K562 (cell line): ENCODE results near the gene FNBP1. TPM values are rescaled to one million over a fixed set of nuclear protein-coding genes. Genes with fewer than 3 reads are reported as not detected.
A peak's percentile ranks its signal among the peaks of the same experiment; 100 is the strongest.

Experiments used
- BACH1 ChIP-seq: fragments of 200-800 bp; sonication (Bioruptor generic); IDR thresholded peaks from 2 replicates; pipeline ENCODE4 v1.6.1; 2016; ENCODE audit warnings: missing genetic modification characterization, missing compliant biosample characterization
- BCOR ChIP-seq: fragments of 450-650 bp; IDR thresholded peaks from 2 replicates; pipeline ENCODE4 v1.6.1; 2016
- CBX3 ChIP-seq, 2 experiments: IDR thresholded peaks; 1 replicate in 1 of 2; 2 replicates in 1 of 2; pipeline ENCODE4 v1.6.1; 2012; ENCODE audit warnings: inconsistent platforms in 2 of 2, low read length in 2 of 2, borderline replicate concordance in 1 of 2, control low read depth in 1 of 2
- CHD2 ChIP-seq: IDR thresholded peaks from 2 replicates; pipeline ENCODE4 v1.6.1; 2011; ENCODE audit warnings: low read depth, low read length
- FOSL1 ChIP-seq: fragments of 200-800 bp; sonication (Bioruptor generic); conservative IDR thresholded peaks from 2 replicates; pipeline ENCODE4 v1.6.1; 2016; ENCODE audit warnings: missing genetic modification characterization, missing compliant biosample characterization
- GABPB2 ChIP-seq: fragments of 250-450 bp; sonication (Bioruptor Pico); conservative IDR thresholded peaks from 2 replicates; pipeline ENCODE4 v1.5.1; 2021; ENCODE audit warnings: mild to moderate bottlenecking
- JUND ChIP-seq, 2 experiments: IDR thresholded peaks; 2 replicates in 1 of 2; 3 replicates in 1 of 2; pipeline ENCODE4 v1.6.1; 2011; ENCODE audit warnings: borderline replicate concordance in 2 of 2, low read depth in 2 of 2, low read length in 2 of 2, improper control_type of control experiment in 1 of 2, missing biosample characterization in 1 of 2, missing genetic modification characterization in 1 of 2, missing genetic modification reagents in 1 of 2
- KDM1A ChIP-seq, 2 experiments: fragments of 450-650 bp; IDR thresholded peaks; 2 replicates each; pipeline ENCODE4 v1.6.1; 2016; ENCODE audit warnings: mild to moderate bottlenecking in 2 of 2
- KDM4B ChIP-seq, 2 experiments: fragments of 450-650 bp in 1 of 2; sonication (generic) in 1 of 2; IDR thresholded peaks; 2 replicates each; pipeline ENCODE4 v1.6.1; 2016 to 2017; ENCODE audit warnings: borderline replicate concordance in 2 of 2, antibody characterized with exemption in 1 of 2, low read depth in 1 of 2, mild to moderate bottlenecking in 1 of 2
- MTA3 ChIP-seq: fragments of 450-650 bp; formaldehyde crosslinking; IDR thresholded peaks from 2 replicates; pipeline ENCODE4 v1.6.1; 2017; ENCODE audit warnings: mild to moderate bottlenecking, borderline replicate concordance
- NCOR1 ChIP-seq: fragments of 450-650 bp; IDR thresholded peaks from 2 replicates; pipeline ENCODE4 v1.6.1; 2016; ENCODE audit warnings: mild to moderate bottlenecking, moderate library complexity
- POLR2AphosphoS5 ChIP-seq: IDR thresholded peaks from 2 replicates; pipeline ENCODE4 v1.6.1; 2011; ENCODE audit warnings: mild to moderate bottlenecking, low read depth, low read length, moderate library complexity; ENCODE audit not compliant: control insufficient read depth, insufficient read depth
- RCOR1 ChIP-seq, 2 experiments: IDR thresholded peaks; 2 replicates each; pipeline ENCODE4 v1.6.1; 2012; ENCODE audit warnings: low read depth in 2 of 2, low read length in 2 of 2, borderline replicate concordance in 1 of 2, improper control_type of control experiment in 1 of 2
- SMARCB1 ChIP-seq: IDR thresholded peaks from 2 replicates; pipeline ENCODE4 v1.6.1; 2011; ENCODE audit warnings: improper control_type of control experiment, low read depth; ENCODE audit not compliant: insufficient read length
- ZNF232 ChIP-seq: sonication (generic); formaldehyde crosslinking; IDR thresholded peaks from 2 replicates; pipeline ENCODE4 v1.8.0; 2022; ENCODE audit warnings: mild to moderate bottlenecking, missing genetic modification reagents
- ZNF384 ChIP-seq: IDR thresholded peaks from 2 replicates; pipeline ENCODE4 v1.6.1; 2012; ENCODE audit warnings: low read depth, low read length, improper control_type of control experiment
- polyA plus RNA-seq, 8 experiments: library from polyadenylated mRNA; depleted of rRNA in 4 of 8; stranded (reverse) in 5 of 8; unstranded in 3 of 8; fragments of >200 nt; fragmentation: Nextera tagmentation in 2 of 8; fragmentation: Illumina TruSeq in 1 of 8; extraction: Ambion mirVana in 2 of 8; extraction: Trizol in 1 of 8; gene quantifications; 2 replicates each; pipeline versions ENCODE4 v1.2.1 to v1.2.3, GENCODE V29; 2011 to 2014; ENCODE audit warnings: inconsistent platforms in 1 of 8, missing spikeins in 1 of 8
- total RNA-seq, 7 experiments: library from RNA; depleted of rRNA in 6 of 7; stranded (reverse); fragments of >200 nt in 6 of 7; fragmentation: Illumina TruSeq in 2 of 7; extraction: Trizol in 2 of 7; gene quantifications; 2 replicates each; pipeline versions ENCODE4 v1.2.1 to v1.2.3, GENCODE V29; 2011 to 2021; ENCODE audit warnings: low replicate concordance in 1 of 7
- TF ChIP-seq, protein P1 (sequence below), 2 experiments: IDR thresholded peaks in 1 of 2; conservative IDR thresholded peaks in 1 of 2; 2 replicates each; pipeline ENCODE4 v1.6.1; 2016; ENCODE audit warnings: low read depth in 2 of 2, mild to moderate bottlenecking in 1 of 2, missing compliant biosample characterization in 1 of 2, missing genetic modification characterization in 1 of 2, moderate library complexity in 1 of 2
- TF ChIP-seq, protein P2 (sequence below): fragments of 450-650 bp; formaldehyde crosslinking; IDR thresholded peaks from 2 replicates; pipeline ENCODE4 v1.4.0; 2020; ENCODE audit warnings: mild to moderate bottlenecking, moderate library complexity
- TF ChIP-seq, protein P3 (sequence below): fragments of 450-650 bp; IDR thresholded peaks from 2 replicates; pipeline ENCODE4 v1.6.1; 2016; ENCODE audit warnings: mild to moderate bottlenecking

Gene FNBP1
- total and polyA plus RNA-seq, 9 of the 15 experiments (the other 6 are each of a cell fraction or from before 2014, with no cell fraction given) = 1.8 to 14.9 (median 7.6) TPM

DNA sequence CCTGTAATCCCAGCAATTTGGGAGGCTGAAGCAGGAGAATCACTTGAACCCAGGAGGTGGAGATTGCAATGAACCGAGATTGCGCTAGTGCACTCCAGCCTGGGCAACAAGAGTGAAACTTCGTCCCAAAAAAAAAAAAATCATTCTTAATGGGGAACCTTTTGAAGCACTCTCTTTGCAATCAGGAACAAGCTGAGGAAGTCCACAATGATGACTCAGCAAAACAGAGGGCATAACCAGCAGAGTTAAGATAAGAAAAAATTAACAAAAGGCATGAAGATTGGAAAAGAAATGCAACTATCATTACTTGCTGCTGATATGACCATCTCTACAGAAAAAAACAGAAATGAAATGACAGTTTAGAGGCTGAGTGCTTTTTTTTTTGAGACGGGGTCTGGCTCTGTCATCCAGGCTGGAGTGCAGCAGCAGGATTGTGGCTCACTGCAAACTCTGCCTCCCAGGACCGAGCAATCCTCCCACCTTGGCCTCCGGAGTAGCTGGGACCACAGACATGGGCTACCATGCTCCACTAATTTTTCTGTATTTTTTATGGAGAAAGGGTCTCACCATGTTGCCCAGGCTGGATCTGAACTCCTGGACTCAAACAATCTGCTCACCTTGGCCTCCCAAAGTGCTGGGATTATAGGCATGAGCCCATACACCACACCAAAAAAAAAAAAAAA is 88.0 kb downstream of the FNBP1 start (continued):
- TF ChIP-seq, protein P1, sequence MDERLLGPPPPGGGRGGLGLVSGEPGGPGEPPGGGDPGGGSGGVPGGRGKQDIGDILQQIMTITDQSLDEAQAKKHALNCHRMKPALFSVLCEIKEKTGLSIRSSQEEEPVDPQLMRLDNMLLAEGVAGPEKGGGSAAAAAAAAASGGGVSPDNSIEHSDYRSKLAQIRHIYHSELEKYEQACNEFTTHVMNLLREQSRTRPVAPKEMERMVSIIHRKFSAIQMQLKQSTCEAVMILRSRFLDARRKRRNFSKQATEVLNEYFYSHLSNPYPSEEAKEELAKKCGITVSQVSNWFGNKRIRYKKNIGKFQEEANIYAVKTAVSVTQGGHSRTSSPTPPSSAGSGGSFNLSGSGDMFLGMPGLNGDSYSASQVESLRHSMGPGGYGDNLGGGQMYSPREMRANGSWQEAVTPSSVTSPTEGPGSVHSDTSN (CRISPR knock-in tag; IDR thresholded peaks at IDR 0.05; ENCODE audit: low read depth) = no peak
- TF ChIP-seq, protein P1 (tag; conservative IDR thresholded peaks at IDR 0.05; ENCODE audit: low read depth) = peak; percentile 29; the same call in 1 of the 2 replicates
- TF ChIP-seq FOSL1 (tag) (peak; percentile 75), KDM4B (IDR thresholded peaks at IDR 0.05; ENCODE audit: borderline replicate concordance in 2 of 2, low read depth in 1 of 2) (no peak), NCOR1 (peak; percentile 63), ZNF384 (peak; percentile 79; the same call in 1 of the 2 replicates), ZNF232 (CRISPR knock-in tag) (no peak), CBX3 (IDR thresholded peaks at IDR 0.05; ENCODE audit: borderline replicate concordance in 1 of 2, low read length in 2 of 2) (no peak), RCOR1 (IDR thresholded peaks at IDR 0.05; ENCODE audit: borderline replicate concordance in 1 of 2, low read depth in 2 of 2, low read length in 2 of 2) (peak in 1 of 2 experiments; percentile 90; a peak in 2 of 4 replicates), BACH1 (tag) (peak; percentile 98), POLR2AphosphoS5 (no peak), SMARCB1 (peak; percentile 63), JUND (IDR thresholded peaks at IDR 0.05; ENCODE audit: borderline replicate concordance, low read depth, low read length) (peak; percentile 79), JUND (tag; IDR thresholded peaks at IDR 0.05; ENCODE audit: borderline replicate concordance, low read depth, low read length) (peak; percentile 59; the same call in 1 of the 3 replicates), BCOR (peak; percentile 49; the same call in 1 of the 2 replicates), KDM1A (IDR thresholded peaks at IDR 0.05) (peak; percentile 89 to 90), MTA3 (peak; percentile 60; the same call in 1 of the 2 replicates), GABPB2 (CRISPR knock-in tag) (no peak), CHD2 (no peak)
- TF ChIP-seq, protein P2, sequence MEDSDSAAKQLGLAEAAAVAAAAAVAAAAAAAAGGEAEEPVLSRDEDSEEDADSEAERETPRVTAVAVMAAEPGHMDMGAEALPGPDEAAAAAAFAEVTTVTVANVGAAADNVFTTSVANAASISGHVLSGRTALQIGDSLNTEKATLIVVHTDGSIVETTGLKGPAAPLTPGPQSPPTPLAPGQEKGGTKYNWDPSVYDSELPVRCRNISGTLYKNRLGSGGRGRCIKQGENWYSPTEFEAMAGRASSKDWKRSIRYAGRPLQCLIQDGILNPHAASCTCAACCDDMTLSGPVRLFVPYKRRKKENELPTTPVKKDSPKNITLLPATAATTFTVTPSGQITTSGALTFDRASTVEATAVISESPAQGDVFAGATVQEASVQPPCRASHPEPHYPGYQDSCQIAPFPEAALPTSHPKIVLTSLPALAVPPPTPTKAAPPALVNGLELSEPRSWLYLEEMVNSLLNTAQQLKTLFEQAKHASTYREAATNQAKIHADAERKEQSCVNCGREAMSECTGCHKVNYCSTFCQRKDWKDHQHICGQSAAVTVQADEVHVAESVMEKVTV = no peak
- TF ChIP-seq, protein P3, sequence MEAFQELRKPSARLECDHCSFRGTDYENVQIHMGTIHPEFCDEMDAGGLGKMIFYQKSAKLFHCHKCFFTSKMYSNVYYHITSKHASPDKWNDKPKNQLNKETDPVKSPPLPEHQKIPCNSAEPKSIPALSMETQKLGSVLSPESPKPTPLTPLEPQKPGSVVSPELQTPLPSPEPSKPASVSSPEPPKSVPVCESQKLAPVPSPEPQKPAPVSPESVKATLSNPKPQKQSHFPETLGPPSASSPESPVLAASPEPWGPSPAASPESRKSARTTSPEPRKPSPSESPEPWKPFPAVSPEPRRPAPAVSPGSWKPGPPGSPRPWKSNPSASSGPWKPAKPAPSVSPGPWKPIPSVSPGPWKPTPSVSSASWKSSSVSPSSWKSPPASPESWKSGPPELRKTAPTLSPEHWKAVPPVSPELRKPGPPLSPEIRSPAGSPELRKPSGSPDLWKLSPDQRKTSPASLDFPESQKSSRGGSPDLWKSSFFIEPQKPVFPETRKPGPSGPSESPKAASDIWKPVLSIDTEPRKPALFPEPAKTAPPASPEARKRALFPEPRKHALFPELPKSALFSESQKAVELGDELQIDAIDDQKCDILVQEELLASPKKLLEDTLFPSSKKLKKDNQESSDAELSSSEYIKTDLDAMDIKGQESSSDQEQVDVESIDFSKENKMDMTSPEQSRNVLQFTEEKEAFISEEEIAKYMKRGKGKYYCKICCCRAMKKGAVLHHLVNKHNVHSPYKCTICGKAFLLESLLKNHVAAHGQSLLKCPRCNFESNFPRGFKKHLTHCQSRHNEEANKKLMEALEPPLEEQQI = 0 out of 2 replicates have a peak, but pooled peaks have one; percentile 34
